CD4-positive, CD25-positive, alpha-beta regulatory T cell (primary cell): ENCODE data around the gene SGCD. TPM values are rescaled to one million over a fixed set of nuclear protein-coding genes. Genes with fewer than 3 reads are reported as not detected.
"Not testable (repeated sequence)": the region's sequence is repeated elsewhere in the genome, so short reads cannot be mapped to it uniquely, and the experiment has no call there.

Source experiments
- ATAC-seq, 2 donors: fragments of 150-1000 bp; cut with Tn5 transposase; one replicate each; pipeline ENCODE4 v1.10.0; 2021; ENCODE audit warnings: low read depth in 2 of 2, moderate number of reproducible peaks in 2 of 2, moderate library complexity in 1 of 2
- DNase-seq, 3 donors: peaks; one replicate each; pipeline versions ENCODE4 v3.0.0 to v3.0.0-alpha.2; 2012 to 2022; ENCODE audit warnings: mixed read lengths in 1 of 3
- H3K27ac ChIP-seq: one replicate; pipeline ENCODE4 v1.7.0; 2013; ENCODE audit warnings: mild to moderate bottlenecking, low read length; ENCODE audit not compliant: insufficient read depth, poor library complexity, severe bottlenecking
- H3K27me3 ChIP-seq: one replicate; pipeline ENCODE4 v1.7.0; 2013; ENCODE audit warnings: low read length; ENCODE audit not compliant: control insufficient read depth, insufficient read depth
- H3K36me3 ChIP-seq: one replicate; pipeline ENCODE4 v1.7.0; 2013; ENCODE audit warnings: mild to moderate bottlenecking, low read length, moderate library complexity; ENCODE audit not compliant: control insufficient read depth, insufficient read depth
- H3K4me1 ChIP-seq: 2 replicates; pipeline ENCODE4 v1.7.0; 2013; ENCODE audit warnings: mild to moderate bottlenecking, low read length; ENCODE audit not compliant: insufficient read depth, control insufficient read depth, poor library complexity, severe bottlenecking
- H3K4me3 ChIP-seq: one replicate; pipeline ENCODE4 v1.7.0; 2013; ENCODE audit warnings: low read depth, mild to moderate bottlenecking, low read length, moderate library complexity
- H3K9me3 ChIP-seq, 2 experiments: 1 replicate in 1 of 2; 2 replicates in 1 of 2; pipeline ENCODE4 v1.7.0; 2013; ENCODE audit warnings: low read length in 2 of 2, mild to moderate bottlenecking in 1 of 2, moderate library complexity in 1 of 2; ENCODE audit not compliant: control insufficient read depth in 2 of 2
- H3K27ac Mint-ChIP-seq, 3 donors: one replicate each; pipeline ENCODE4 v1.8.0; 2020 to 2022; ENCODE audit warnings: mild to moderate bottlenecking in 3 of 3, mixed read lengths in 3 of 3, moderate library complexity in 2 of 3
- H3K27me3 Mint-ChIP-seq: one replicate; pipeline ENCODE4 v1.8.0; 2022; ENCODE audit warnings: mild to moderate bottlenecking, mixed read lengths
- H3K36me3 Mint-ChIP-seq: one replicate; pipeline ENCODE4 v1.8.0; 2020; ENCODE audit warnings: mixed read lengths
- H3K4me1 Mint-ChIP-seq, 4 donors: one replicate each; pipeline ENCODE4 v1.8.0; 2020 to 2022; ENCODE audit warnings: mixed read lengths in 4 of 4, mild to moderate bottlenecking in 1 of 4
- H3K4me3 Mint-ChIP-seq, 4 donors: one replicate each; pipeline ENCODE4 v1.8.0; 2020 to 2022; ENCODE audit warnings: mild to moderate bottlenecking in 4 of 4, mixed read lengths in 4 of 4, moderate library complexity in 3 of 4
- H3K9me3 Mint-ChIP-seq, 7 donors: one replicate each; pipeline ENCODE4 v1.8.0; 2020 to 2022; ENCODE audit warnings: mixed read lengths in 7 of 7, mild to moderate bottlenecking in 3 of 7, moderate library complexity in 2 of 7
- polyA plus RNA-seq, 4 donors: library from polyadenylated mRNA; unstranded; fragments of 300-500 nt; fragmentation: Illumina TruSeq; gene quantifications; one replicate each; pipeline ENCODE4 v1.2.3, GENCODE V29; 2021
- total RNA-seq: library from RNA; stranded (reverse); gene quantifications from one replicate; pipeline ENCODE4 v1.2.3, GENCODE V29; 2022

The SGCD gene
- total and polyA plus RNA-seq, 5 donors from 2014 or later = not detected

DNA sequence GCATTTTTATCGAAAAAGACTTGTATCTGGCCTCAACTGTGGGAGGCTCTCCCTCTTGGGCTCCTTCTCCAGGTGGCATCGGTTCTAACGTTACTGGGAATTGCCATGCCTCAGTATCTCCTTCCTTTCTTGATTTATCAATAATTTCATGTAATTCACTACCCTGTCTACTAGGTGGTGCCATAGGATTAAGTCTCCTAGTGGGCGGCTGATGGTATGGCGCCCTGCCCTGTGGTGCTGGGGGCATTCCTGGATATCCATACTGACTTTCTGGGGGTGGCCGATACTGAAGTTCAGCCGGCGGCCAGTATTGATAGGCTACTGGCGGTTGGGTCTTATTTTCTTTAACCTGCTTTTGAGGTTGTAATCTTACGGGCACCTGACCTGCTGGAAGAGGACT is 337.9 kb downstream of the SGCD start:
- H3K4me3 Mint-ChIP-seq, ATAC-seq, H3K36me3 Mint-ChIP-seq, H3K27me3 ChIP-seq, H3K4me1 Mint-ChIP-seq, H3K9me3 Mint-ChIP-seq, H3K4me1 ChIP-seq, H3K4me3 ChIP-seq, H3K36me3 ChIP-seq, DNase-seq, H3K27me3 Mint-ChIP-seq, H3K27ac Mint-ChIP-seq, H3K9me3 ChIP-seq, H3K27ac ChIP-seq: not testable (repeated sequence)

DNA sequence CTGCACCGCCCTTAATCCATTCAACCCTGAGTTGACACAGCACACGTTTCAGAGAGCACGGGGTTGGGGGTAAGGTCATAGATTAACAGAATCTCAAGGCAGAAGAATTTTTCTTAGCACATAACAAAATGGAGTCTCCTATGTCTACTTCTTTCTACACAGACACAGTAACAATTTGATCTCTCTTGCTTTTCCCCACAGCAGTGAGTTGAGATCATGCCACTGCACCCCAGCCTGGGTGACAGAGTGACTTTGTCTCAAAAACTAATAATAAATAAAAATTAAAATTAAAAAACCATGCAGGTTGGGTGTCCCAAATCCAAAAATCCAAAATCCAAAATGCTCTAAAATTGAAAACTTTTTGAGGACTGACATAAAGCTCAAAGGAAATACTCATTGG is 339.7 kb downstream of the SGCD start:
- H3K36me3 Mint-ChIP-seq, H3K27ac Mint-ChIP-seq, H3K27me3 ChIP-seq, H3K36me3 ChIP-seq, H3K27ac ChIP-seq, H3K27me3 Mint-ChIP-seq, DNase-seq, H3K4me3 ChIP-seq, H3K4me1 Mint-ChIP-seq, H3K9me3 ChIP-seq, H3K4me3 Mint-ChIP-seq, ATAC-seq, H3K9me3 Mint-ChIP-seq, H3K4me1 ChIP-seq: not testable (repeated sequence)

DNA sequence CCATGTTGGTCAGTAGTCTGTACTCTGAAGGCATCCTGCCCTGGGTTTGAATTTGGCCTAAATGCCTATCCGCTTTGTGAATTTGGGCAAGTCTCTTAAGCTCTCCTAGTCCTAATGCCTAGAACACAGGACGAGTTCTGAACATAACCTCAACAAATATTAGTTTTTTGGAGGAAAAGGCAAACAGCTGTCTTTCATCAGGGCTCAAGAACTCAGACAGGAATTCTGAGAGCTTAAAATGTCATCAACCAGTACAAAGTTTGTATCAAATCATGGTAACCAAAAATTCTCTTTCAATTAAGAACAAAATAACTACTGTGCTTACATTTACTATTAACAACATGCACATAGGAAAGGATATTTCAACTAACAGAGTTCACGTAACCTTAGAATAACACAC is 340.7 kb downstream of the SGCD start:
- Mint-ChIP-seq H3K27ac (no peak overlapping the region), H3K4me1 (no peaks in the 10 kb centered on the region), H3K9me3 (no peaks in the 10 kb centered on the region), H3K36me3 (no peaks in the 10 kb centered on the region), H3K27me3 (peaks cover 7% of the 10 kb centered on the region), H3K4me3 (no peak overlapping the region)
- no peaks in the 10 kb centered on the region for H3K4me1 ChIP-seq
- H3K27ac ChIP-seq = no peak overlapping the region
- H3K4me3 ChIP-seq = no peak overlapping the region
- no peak for ATAC-seq
- no peaks in the 10 kb centered on the region for H3K36me3 ChIP-seq
- peaks cover 3% of the 10 kb centered on the region for H3K27me3 ChIP-seq
- no peak for DNase-seq
- no peaks in the 10 kb centered on the region for H3K9me3 ChIP-seq

DNA sequence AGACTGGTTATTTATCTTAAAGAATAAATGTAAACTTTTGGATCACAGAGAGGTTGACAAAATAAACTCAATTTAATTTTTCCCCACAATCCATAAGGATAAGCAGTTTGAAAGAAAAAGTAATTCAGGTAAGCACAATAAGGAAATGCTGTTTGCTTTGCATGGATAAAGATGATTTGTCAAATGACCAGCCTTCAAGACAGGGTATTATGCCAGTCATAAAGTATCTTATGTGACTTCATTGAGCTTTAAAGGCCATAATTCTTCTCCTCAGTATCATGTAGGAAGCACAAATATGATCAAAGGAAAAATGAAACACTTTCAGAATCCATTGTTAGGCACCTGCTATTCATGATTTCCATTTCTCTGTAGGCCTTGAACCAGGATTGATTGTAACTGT is 342.5 kb downstream of the SGCD start:
- ATAC-seq (no peak), DNase-seq (no peak)
- H3K36me3 ChIP-seq = no peaks in the 10 kb centered on the region
- Mint-ChIP-seq H3K9me3 (no peaks in the 10 kb centered on the region), H3K4me1 (no peaks in the 10 kb centered on the region), H3K27ac (no peak overlapping the region), H3K27me3 (peaks cover 7% of the 10 kb centered on the region), H3K4me3 (no peak overlapping the region), H3K36me3 (no peaks in the 10 kb centered on the region)
- peaks cover 3% of the 10 kb centered on the region for H3K27me3 ChIP-seq
- H3K4me3 ChIP-seq = no peak overlapping the region
- H3K4me1 ChIP-seq = no peaks in the 10 kb centered on the region
- no peaks in the 10 kb centered on the region for H3K9me3 ChIP-seq
- H3K27ac ChIP-seq = no peak overlapping the region

DNA sequence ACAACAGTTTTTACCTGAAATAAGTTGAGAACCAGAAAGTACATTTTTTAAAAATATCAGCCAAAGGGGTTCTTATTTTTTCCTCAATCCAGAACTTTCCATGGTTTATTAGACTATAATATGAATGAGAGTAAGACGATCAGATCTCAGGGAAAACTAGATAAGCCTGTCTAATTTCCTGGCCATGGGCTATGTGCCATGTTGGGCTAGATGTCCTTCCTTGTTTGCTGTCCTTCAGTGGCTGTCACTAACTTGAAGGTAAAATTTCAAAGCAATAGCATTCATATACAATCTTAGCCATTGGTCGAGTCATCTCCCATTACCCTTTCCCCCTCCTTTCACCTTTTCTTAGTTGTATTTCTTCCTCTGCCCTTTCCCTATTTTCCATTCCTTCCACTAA is 343.7 kb downstream of the SGCD start:
- ATAC-seq (no peak), DNase-seq (no peak)
- H3K4me1 ChIP-seq = no peaks in the 10 kb centered on the region
- Mint-ChIP-seq H3K27me3 (peaks cover 7% of the 10 kb centered on the region), H3K27ac (no peak overlapping the region), H3K4me1 (no peaks in the 10 kb centered on the region), H3K36me3 (no peaks in the 10 kb centered on the region), H3K4me3 (no peak overlapping the region), H3K9me3 (no peaks in the 10 kb centered on the region)
- H3K4me3 ChIP-seq = no peak overlapping the region
- no peak overlapping the region for H3K27ac ChIP-seq
- H3K9me3 ChIP-seq = no peaks in the 10 kb centered on the region
- H3K27me3 ChIP-seq = peaks cover 3% of the 10 kb centered on the region
- H3K36me3 ChIP-seq = no peaks in the 10 kb centered on the region

DNA sequence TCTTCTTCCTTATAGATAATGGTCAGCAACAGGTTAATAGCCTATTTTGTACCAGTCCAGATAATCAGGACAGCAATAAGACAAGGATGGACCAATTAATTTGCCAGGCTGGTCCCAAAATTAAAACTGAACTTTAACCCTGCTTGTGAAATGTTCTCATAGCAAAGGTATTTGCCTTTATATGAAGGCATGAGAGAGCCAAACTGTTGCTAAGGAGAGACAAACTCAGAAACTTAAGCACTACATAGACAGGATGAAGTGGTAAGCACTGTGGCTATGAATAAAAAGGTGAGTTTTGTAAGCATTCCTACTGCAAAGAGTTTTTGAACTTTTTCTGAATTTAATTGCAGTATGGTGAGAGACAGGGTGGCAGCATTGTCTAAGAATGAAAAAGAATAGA is 348.4 kb downstream of the SGCD start:
- Histone ChIP-seq H3K4me1 (no peaks in the 10 kb centered on the region), H3K27me3 (no peaks in the 10 kb centered on the region), H3K27ac (no peak overlapping the region), H3K4me3 (no peak overlapping the region), H3K9me3 (no peaks in the 10 kb centered on the region), H3K36me3 (no peaks in the 10 kb centered on the region)
- no peak for ATAC-seq
- H3K9me3 Mint-ChIP-seq = no peaks in the 10 kb centered on the region
- H3K4me3 Mint-ChIP-seq = no peak overlapping the region
- H3K27ac Mint-ChIP-seq = no peak overlapping the region
- peaks cover 3% of the 10 kb centered on the region for H3K27me3 Mint-ChIP-seq
- H3K36me3 Mint-ChIP-seq = no peaks in the 10 kb centered on the region
- H3K4me1 Mint-ChIP-seq = no peaks in the 10 kb centered on the region
- DNase-seq = no peak

DNA sequence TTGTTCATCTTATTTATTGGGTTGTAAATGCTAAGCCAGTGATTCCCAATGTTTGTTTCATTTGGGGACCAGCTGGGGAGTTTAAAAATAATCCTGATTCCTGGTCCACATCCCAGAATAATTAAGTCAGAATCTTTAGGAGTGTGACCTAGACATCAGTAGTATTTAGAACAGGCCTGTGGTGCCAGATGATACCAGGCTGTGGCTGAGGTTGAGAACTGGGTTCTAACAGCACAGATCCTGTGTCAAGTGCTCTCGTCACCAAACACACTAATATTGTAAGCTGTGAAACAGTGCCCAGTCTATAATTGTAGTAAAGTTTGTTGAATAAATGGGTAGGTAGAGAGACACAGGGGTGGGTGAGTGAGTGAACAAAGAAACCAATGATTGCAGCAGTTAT is 351.0 kb downstream of the SGCD start:
- Mint-ChIP-seq H3K4me1 (no peaks in the 10 kb centered on the region), H3K4me3 (no peak overlapping the region), H3K27me3 (peaks cover 4% of the 10 kb centered on the region), H3K9me3 (no peaks in the 10 kb centered on the region), H3K27ac (peak overlapping the region in 1 of 3 donors; percentile 12), H3K36me3 (no peaks in the 10 kb centered on the region)
- no peak overlapping the region for H3K4me3 ChIP-seq
- H3K9me3 ChIP-seq = no peaks in the 10 kb centered on the region
- H3K4me1 ChIP-seq = no peaks in the 10 kb centered on the region
- ATAC-seq = no peak
- no peak for DNase-seq
- H3K36me3 ChIP-seq = no peaks in the 10 kb centered on the region
- no peak overlapping the region for H3K27ac ChIP-seq
- no peaks in the 10 kb centered on the region for H3K27me3 ChIP-seq

DNA sequence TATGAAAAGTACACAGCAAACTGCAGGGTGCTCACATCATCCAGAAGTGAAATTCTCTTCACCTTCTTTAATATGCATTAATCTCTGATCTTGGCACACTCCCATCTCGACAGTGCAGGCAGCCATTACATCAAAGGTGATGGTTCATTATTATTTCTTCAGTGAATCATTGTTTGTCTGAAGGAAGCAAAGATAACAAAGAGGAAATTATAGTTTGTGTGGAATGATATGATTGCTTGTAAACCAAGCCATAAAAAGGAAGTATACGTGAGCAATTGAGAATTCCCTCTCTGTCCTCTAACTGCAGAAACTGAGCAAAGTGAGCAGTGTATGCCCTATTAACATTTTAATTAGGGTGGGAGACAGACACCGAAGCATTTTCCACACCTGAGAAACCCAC is 351.5 kb downstream of the SGCD start:
- no peak overlapping the region for H3K27ac ChIP-seq
- DNase-seq = no peak
- Mint-ChIP-seq H3K4me3 (no peak overlapping the region), H3K27me3 (peaks cover 10% of the 10 kb centered on the region), H3K27ac (no peak overlapping the region), H3K36me3 (no peaks in the 10 kb centered on the region), H3K9me3 (no peaks in the 10 kb centered on the region), H3K4me1 (no peaks in the 10 kb centered on the region)
- ATAC-seq = no peak
- no peaks in the 10 kb centered on the region for H3K4me1 ChIP-seq
- H3K9me3 ChIP-seq = no peaks in the 10 kb centered on the region
- H3K4me3 ChIP-seq = no peak overlapping the region
- H3K36me3 ChIP-seq = no peaks in the 10 kb centered on the region
- H3K27me3 ChIP-seq = no peaks in the 10 kb centered on the region
